22Rv1 (cell line): ENCODE results near the gene ZNF883.

Source experiments
- CTCF ChIP-seq: fragments of 450-650 bp; IDR thresholded peaks from 2 replicates; pipeline ENCODE4 v1.5.1; 2017; ENCODE audit warnings: mild to moderate bottlenecking
- ZFX ChIP-seq: fragments of 450-650 bp; IDR thresholded peaks from 2 replicates; pipeline ENCODE4 v1.6.1; 2017; ENCODE audit warnings: antibody characterized with exemption, borderline replicate concordance

GRCh38 chr9:113005777-113006176, 6.2 kb downstream of the ZNF883 start:
- TF ChIP-seq CTCF (no peak), ZFX (no peak)
